Colonic mucosa (tissue), 4 donors: ENCODE measurements around the gene DNAJC3. TPM values are rescaled to one million over a fixed set of nuclear protein-coding genes. Genes with fewer than 3 reads are reported as not detected.
"Not testable (repeated sequence)": the region's sequence is repeated elsewhere in the genome, so short reads cannot be mapped to it uniquely, and the experiment has no call there.

ENCODE experiments used
- DNase-seq: peaks from one replicate; pipeline ENCODE4 v3.0.0-alpha.2; 2020
- H3K27ac ChIP-seq: fragments of 200-600 bp; one replicate; pipeline ENCODE4 v1.8.0; 2021
- H3K27me3 ChIP-seq: fragments of 200-600 bp; one replicate; pipeline ENCODE4 v1.8.0; 2021
- H3K36me3 ChIP-seq: fragments of 200-600 bp; one replicate; pipeline ENCODE4 v1.8.0; 2021
- H3K4me1 ChIP-seq: fragments of 200-600 bp; one replicate; pipeline ENCODE4 v1.8.0; 2021; ENCODE audit warnings: mild to moderate bottlenecking
- H3K4me3 ChIP-seq: fragments of 200-600 bp; one replicate; pipeline ENCODE4 v1.8.0; 2021
- H3K9ac ChIP-seq, 2 donors: one replicate each; pipeline ENCODE4 v1.7.0; 2013; ENCODE audit warnings: control low read depth in 2 of 2, low read depth in 2 of 2, low read length in 2 of 2
- H3K9me3 ChIP-seq: fragments of 200-600 bp; one replicate; pipeline ENCODE4 v1.8.0; 2021
- intact Hi-C: fragments of 100-400 bp; cut with DNase I; formaldehyde crosslinking; loops from one replicate; pipeline ENCODE4 v1.14.1; 2022
- total RNA-seq, 2 donors: library from RNA; stranded (reverse); fragmentation: NEBNext Ultra II Directional in 1 of 2; extraction: Animal tissue kit (Norgen Biotek cat#: 25700) in 1 of 2; gene quantifications; one replicate each; pipeline ENCODE4 v1.2.1, GENCODE V29; 2021
- TF ChIP-seq, protein P1 (sequence below): fragments of 200-600 bp; IDR thresholded peaks from one replicate; pipeline ENCODE4 v1.8.0; 2022; ENCODE audit warnings: antibody characterized with exemption, mild to moderate bottlenecking
- donor health status: healthy.
- donor health status: DM: no; HTN: no; CAD: no.
- donor health status: DM: no; HTN: no; CAD: no.

Gene DNAJC3
- total RNA-seq, 2 donors from 2014 or later, result 70.6 to 76.8 TPM

DNA sequence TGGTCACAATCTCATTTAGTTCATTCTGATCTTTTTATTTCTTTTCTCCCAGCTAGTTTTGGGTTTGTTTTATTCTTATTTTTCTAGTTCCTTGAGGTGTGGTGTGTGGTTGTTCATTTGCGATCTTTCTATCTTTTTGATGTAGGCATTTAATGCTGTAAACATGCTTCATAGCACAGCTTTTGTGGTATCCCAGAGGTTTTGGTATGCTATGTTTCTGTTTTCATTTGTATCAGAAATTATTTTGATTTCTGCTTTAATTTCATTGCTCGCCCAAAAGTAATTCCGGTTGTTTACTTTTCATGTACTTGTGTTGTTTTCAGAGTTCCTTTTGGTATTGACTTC is 12.6 kb downstream of the DNAJC3 start:
- H3K9ac ChIP-seq, result no peak overlapping the region
- H3K4me3 ChIP-seq, result no peak overlapping the region
- no peak for DNase-seq
- H3K27me3 ChIP-seq, result no peaks in the 10 kb centered on the region
- no peaks in the 10 kb centered on the region for H3K4me1 ChIP-seq
- H3K9me3 ChIP-seq, result no peaks in the 10 kb centered on the region
- intact Hi-C loops, result no loop called here
- no peaks in the 10 kb centered on the region for H3K36me3 ChIP-seq
- H3K27ac ChIP-seq, result no peak overlapping the region
- TF ChIP-seq, protein P1, sequence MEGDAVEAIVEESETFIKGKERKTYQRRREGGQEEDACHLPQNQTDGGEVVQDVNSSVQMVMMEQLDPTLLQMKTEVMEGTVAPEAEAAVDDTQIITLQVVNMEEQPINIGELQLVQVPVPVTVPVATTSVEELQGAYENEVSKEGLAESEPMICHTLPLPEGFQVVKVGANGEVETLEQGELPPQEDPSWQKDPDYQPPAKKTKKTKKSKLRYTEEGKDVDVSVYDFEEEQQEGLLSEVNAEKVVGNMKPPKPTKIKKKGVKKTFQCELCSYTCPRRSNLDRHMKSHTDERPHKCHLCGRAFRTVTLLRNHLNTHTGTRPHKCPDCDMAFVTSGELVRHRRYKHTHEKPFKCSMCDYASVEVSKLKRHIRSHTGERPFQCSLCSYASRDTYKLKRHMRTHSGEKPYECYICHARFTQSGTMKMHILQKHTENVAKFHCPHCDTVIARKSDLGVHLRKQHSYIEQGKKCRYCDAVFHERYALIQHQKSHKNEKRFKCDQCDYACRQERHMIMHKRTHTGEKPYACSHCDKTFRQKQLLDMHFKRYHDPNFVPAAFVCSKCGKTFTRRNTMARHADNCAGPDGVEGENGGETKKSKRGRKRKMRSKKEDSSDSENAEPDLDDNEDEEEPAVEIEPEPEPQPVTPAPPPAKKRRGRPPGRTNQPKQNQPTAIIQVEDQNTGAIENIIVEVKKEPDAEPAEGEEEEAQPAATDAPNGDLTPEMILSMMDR, result no peak

DNA sequence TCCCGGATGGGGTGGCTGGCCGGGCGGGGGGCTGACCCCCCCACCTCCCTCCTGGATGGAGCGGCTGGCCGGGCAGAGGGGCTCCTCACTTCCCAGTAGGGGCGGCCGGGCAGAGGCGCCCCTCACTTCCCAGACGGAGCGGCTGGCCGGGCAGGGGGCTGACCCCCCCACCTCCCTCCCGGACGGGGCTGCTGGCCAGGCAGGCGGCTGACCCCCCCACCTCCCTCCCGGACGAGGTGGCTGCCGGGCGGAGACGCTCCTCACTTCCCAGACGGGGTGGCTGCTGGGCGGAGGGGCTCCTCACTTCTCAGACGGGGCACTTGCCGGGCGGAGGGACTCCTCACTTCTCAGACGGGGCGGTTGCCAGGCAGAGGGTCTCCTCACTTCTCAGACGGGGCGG is 14.0 kb downstream of the DNAJC3 start:
- DNase-seq, H3K4me1 ChIP-seq, H3K27me3 ChIP-seq, H3K36me3 ChIP-seq, intact Hi-C loops, H3K9ac ChIP-seq, H3K9me3 ChIP-seq, H3K27ac ChIP-seq, H3K4me3 ChIP-seq: not testable (repeated sequence)

DNA sequence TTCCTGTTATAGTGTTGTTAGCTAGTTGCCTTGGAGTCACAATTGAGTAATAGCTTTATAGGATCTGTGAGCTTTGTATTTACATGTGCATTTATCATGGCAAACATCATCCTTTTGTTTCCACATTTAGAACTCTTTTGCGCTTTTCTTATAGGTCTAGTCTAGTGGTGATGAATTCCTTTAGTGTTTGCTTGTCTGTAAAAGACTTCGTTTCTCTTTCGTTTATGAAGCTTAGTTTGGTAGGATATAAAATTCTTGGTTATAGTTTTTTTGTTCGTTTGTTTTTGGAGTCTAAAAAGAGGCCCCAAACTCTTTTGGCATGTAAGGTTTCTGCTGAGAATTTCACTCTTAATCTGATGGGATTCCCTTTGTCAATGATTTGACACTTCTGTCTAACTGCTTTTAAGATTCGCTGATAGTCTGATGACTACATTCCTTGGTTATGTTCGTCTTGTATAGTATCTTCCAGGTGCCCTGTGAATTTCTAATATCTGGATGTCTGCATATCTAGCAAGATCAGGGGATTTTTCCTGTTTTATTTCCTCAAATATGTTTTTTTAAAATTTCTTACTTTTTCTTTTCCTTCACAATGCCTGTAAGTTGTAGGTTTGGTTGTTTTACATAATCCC is 20.2 kb downstream of the DNAJC3 start:
- Histone ChIP-seq H3K4me1 (no peaks in the 10 kb centered on the region), H3K36me3 (no peaks in the 10 kb centered on the region), H3K9ac (no peak overlapping the region), H3K9me3 (no peaks in the 10 kb centered on the region), H3K27me3 (no peaks in the 10 kb centered on the region), H3K27ac (no peak overlapping the region), H3K4me3 (no peak overlapping the region)
- intact Hi-C loops, result no loop called here
- TF ChIP-seq, protein P1, result no peak
- DNase-seq, result no peak

DNA sequence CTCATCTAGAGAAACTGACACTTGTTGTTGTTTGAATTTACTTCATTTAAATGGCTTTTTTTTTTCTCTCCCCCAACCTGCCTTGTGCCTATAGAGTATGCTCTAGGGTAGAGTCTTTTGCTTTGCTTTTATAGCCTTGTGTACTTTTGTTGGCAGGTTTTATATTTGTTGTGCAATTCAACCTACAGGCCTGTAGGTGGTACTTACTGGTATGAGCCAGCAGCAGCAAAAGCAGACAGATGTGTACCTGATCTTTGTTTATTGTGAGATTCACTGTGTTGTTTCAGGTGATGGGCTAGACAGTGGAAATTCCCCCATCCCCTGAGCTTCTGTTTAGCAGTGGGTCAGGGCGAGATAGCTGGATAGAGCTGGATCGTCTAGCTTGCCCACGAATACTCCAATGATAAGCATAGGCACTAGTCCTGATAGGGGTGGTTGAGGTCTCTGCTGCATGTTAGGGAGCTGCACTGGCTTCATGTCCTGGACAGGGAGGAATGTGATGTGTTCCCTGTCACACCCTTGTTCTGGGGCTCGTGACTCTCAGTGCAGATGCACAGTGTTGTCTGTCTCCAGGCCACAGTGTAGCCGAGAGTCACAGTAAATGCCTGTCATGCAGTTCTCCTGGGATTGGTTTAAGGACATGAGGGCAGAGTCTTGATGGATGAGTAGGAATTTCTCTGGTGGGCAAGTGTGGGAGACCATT is 21.3 kb downstream of the DNAJC3 start:
- Histone ChIP-seq H3K4me1 (no peaks in the 10 kb centered on the region), H3K4me3 (no peak overlapping the region), H3K9ac (no peak overlapping the region), H3K27ac (no peak overlapping the region), H3K27me3 (no peaks in the 10 kb centered on the region), H3K36me3 (no peaks in the 10 kb centered on the region), H3K9me3 (no peaks in the 10 kb centered on the region)
- DNase-seq, result no peak
- intact Hi-C loops, result no loop called here
- TF ChIP-seq, protein P1, result no peak

DNA sequence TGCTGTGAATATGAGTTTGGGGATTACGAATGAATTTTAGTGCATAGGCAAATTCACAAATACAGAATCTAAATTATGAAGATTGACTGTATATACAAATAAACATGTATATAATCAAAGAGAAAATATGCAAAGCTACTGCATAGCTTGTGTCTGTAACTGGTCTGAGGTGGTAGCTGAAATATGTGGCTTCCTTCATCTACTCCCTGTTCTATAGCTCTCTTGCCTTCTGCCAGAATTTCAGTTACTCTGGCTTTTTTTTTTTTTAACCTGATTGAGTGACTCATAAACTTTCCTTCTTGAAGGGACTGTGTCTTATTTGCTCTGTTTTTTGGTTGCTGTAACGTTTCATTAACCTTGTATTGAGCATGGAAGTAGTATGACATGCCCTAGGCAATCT is 26.6 kb downstream of the DNAJC3 start:
- DNase-seq, result no peak
- H3K27ac ChIP-seq, result no peak overlapping the region
- no peaks in the 10 kb centered on the region for H3K9me3 ChIP-seq
- no peaks in the 10 kb centered on the region for H3K27me3 ChIP-seq
- intact Hi-C loops, result no loop called here
- H3K4me3 ChIP-seq, result no peak overlapping the region
- TF ChIP-seq, protein P1, result no peak
- no peaks in the 10 kb centered on the region for H3K36me3 ChIP-seq
- no peak overlapping the region for H3K9ac ChIP-seq
- H3K4me1 ChIP-seq, result no peaks in the 10 kb centered on the region

DNA sequence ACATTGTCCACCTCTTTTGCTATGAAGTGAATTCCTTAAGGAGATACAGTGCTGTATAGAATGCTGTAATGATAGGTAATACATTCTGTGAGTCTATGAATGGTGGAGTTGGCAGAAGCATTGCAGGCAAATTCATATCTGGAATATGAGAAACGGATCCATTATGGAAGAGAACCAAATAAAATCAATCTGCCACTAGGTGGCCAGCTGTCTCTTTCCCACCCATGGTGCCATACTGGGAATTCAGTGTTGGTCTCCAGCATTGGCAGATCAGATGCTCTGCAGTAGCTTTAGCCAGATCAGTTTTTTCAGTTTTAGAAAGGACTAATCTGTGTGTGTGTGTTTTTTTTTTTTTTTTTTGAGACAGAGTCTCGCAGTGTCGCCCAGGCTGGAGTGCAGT is 27.6 kb downstream of the DNAJC3 start:
- Histone ChIP-seq H3K9ac (no peak overlapping the region), H3K36me3 (no peaks in the 10 kb centered on the region), H3K27me3 (no peaks in the 10 kb centered on the region), H3K9me3 (no peaks in the 10 kb centered on the region), H3K4me1 (no peaks in the 10 kb centered on the region), H3K27ac (no peak overlapping the region), H3K4me3 (no peak overlapping the region)
- DNase-seq, result no peak
- intact Hi-C loops, result no loop called here
- TF ChIP-seq, protein P1, result no peak
